ENCODE data around the gene DNPEP. TPM values are rescaled to one million over a fixed set of nuclear protein-coding genes. Genes with fewer than 3 reads are reported as not detected.

Gene DNPEP
- total RNA-seq, result 76.5 TPM
- long read RNA-seq, transcript DNPEP-201 (15 exons, 2,425 nt), result major isoform, 216 of 302 reads
- long read RNA-seq, transcript DNPEP-203 (15 exons, 1,657 nt), result minor isoform, 16 of 302 reads
- long read RNA-seq, transcript DNPEP-217 (15 exons, 2,408 nt), result minor isoform, 10 of 302 reads
- long read RNA-seq, partial matches to known transcripts, result 29 of 302 reads
- long read RNA-seq, other reads (novel, unspliced or antisense), result 31 of 302 reads

DNA sequence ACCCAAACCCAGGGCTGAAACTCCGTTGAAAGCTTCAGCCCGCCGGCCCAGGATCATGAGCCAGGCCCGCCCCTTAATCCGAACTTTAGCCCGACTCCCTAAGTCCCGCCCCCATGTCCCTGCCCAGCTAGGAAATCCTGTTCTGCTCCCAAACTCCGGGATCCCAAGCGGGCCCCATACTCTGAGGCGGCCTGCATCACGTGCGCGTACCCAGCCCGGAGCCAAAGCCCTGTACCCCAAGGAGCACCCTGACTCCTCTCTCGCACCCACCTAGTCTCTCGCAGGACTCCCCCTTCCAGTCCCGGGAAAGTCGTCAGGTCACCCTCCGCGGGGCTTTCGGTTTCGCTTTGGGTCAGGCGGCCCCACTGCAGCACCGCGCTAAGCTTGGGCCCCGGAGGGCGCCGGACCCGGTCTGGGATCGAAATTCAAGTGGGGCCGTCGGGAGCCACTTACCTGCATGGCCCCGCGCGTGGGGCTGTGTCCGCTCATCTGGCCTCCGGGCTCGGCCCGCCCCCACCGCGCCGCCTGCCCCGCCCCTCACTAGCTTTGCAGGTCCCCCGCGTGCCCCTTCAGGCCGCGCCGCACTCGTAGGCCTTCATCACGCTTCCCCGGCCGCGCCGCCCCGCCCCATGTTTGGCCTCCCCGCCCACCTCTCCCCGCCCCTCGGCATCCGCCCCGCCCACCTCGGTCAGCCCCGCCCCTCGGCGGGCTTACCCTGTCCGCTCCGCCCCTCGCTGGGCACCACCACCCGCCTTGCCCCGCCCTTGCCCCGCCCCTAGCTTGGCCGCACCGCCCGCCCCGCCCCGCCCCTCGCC is at the start of gene DNPEP:
TSS of gene DNPEP (minus strand) at position 607 of the 815 bp plus-strand sequence. CDS start at position 489, 118 bp downstream.
- intact Hi-C loops (cut with DNase I), result loop anchor here (5.0 kb wide), 1 partner anchor 225 kb away; the partner anchor contains the start of gene NHEJ1
- DNase-seq (peak; percentile 96), ATAC-seq (ENCODE audit: poor library complexity) (peak; percentile 81)

- DNase-seq, result no peak
- ATAC-seq (ENCODE audit: poor library complexity), result no peak
- intact Hi-C loops (cut with DNase I), result no loop called here
These were observed 49.4 kb upstream of the DNPEP start for GRCh38 chr2:219437141-219437540.

- DNase-seq (no peak), ATAC-seq (ENCODE audit: poor library complexity) (no peak)
- intact Hi-C loops (cut with DNase I), result no loop called here
These were observed 48.8 kb upstream of the DNPEP start for GRCh38 chr2:219436491-219436890.

DNA sequence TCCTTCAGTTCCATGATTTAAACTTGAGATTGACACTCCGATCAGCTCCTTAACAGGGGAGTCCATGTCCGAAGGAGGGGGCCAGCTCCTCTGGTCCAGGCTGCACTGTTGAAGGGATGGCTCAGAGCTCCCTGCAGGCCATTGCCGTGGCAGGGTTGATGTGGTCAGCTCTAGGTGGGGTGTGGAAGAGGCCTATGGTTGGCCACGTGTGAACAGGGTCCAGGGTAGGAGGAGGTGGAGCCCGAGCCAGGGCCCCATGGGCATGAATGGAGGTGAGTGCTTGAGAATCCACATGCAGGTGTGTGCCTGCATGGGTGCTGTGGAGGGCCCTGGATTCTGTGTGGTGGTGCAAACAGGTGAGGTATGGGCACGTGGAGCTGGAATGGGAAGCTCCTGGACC is 48.0 kb upstream of the DNPEP start:
- intact Hi-C loops (cut with DNase I), result no loop called here
- ATAC-seq (ENCODE audit: poor library complexity), result no peak
- DNase-seq, result peak; percentile 23

GRCh38 chr2:219434718-219435525 is 47.2 kb upstream of the DNPEP start, which contains the start of gene SPEG:
TSS of gene SPEG (plus strand) at chr2:219434843. CDS start at chr2:219434978, 135 bp downstream.
- DNase-seq (peak; percentile 50), ATAC-seq (ENCODE audit: poor library complexity) (peak; percentile 44)
- intact Hi-C loops (cut with DNase I), result no loop called here

DNA sequence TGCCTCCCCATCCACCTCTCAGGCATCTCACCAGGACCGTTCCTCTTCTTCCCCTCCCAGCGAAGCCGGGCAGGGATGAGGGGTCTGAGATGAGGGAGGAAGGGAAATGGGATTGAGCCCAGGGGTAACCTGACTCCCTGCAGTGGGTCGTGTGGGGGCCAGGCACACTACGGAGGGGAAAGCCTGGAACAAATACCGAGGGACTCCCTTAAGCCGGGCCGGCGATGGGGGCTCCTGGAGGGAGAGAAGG is 46.7 kb upstream of the DNPEP start:
- DNase-seq (no peak), ATAC-seq (ENCODE audit: poor library complexity) (no peak)
- intact Hi-C loops (cut with DNase I), result no loop called here

DNA sequence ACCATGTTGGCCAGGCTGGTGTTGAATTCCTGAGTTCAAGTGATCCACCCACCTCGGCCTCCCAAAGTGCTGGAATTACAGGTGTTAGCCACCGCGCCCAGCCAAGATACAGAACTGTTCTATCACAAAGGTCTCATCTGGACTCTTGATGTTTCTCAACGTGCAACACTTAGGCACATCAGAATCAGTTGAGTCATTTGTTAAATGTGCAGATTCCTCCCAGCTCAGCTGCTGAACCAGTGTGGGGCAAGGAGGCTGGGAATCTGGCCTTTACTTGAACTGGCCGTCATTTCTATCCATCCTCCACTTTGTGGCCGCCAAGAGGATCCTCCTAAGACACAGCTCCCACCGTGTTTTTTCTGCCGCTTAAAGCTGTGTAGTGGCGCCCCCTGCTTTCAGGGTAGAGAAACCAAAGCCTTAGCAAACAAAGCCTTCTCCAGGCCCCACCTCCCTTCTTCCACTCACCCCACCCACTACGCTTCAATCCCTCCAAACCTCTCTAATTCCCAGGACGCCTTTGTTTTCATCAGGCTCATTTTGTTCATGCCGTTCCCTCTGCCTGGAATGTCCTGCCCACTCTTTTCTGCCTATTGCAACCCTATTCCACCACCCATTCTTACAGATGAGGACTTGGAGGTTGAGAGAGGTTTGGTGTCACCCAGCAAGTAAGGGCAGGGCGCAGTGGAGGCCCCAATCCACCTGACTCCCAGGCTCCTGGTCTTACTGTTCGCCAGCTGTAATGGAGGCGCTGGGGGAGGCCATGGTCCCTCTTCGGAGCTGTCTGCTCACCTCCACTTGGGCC is 46.2 kb upstream of the DNPEP start:
- DNase-seq (peak; percentile 47), ATAC-seq (ENCODE audit: poor library complexity) (peak; percentile 42)
- intact Hi-C loops (cut with DNase I), result no loop called here

- intact Hi-C loops (cut with DNase I), result no loop called here
- ATAC-seq (ENCODE audit: poor library complexity) (peak; percentile 69), DNase-seq (peak; percentile 77)
These were observed 43.2 kb upstream of the DNPEP start for GRCh38 chr2:219430633-219431615.

GRCh38 chr2:219429958-219430606 is 42.4 kb upstream of the DNPEP start:
- intact Hi-C loops (cut with DNase I), result no loop called here
- DNase-seq (no peak), ATAC-seq (ENCODE audit: poor library complexity) (no peak)

GRCh38 chr2:219428469-219428868 is 40.8 kb upstream of the DNPEP start:
- intact Hi-C loops (cut with DNase I), result no loop called here
- peak; percentile 21 for DNase-seq
- ATAC-seq (ENCODE audit: poor library complexity), result peak; percentile 1

- ATAC-seq (ENCODE audit: poor library complexity) (peak; percentile 0), DNase-seq (peak; percentile 34)
- intact Hi-C loops (cut with DNase I), result no loop called here
These were observed 38.9 kb upstream of the DNPEP start for GRCh38 chr2:219426534-219427136.

DNA sequence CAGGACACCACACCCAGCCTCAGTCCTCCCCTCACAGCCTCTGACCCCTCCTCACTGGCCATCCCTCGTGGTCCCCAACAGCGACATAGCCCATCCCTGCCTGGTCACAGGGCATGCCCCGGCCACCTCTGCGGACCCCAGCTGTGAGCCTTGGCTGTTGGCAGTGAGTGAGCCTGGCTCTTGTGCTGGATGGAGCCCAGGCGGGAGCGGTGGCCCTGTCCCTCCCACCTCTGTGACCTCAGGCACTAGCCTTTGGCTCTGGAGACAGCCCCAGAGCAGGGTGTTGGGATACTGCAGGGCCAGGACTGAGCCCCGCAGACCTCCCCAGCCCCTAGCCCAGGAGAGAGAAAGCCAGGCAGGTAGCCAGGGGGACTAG is 38.3 kb upstream of the DNPEP start:
- DNase-seq (peak; percentile 27), ATAC-seq (ENCODE audit: poor library complexity) (peak; percentile 0)
- intact Hi-C loops (cut with DNase I), result no loop called here

GRCh38 chr2:219425238-219426067 is 37.7 kb upstream of the DNPEP start:
- DNase-seq (no peak), ATAC-seq (ENCODE audit: poor library complexity) (no peak)
- intact Hi-C loops (cut with DNase I), result no loop called here

- intact Hi-C loops (cut with DNase I), result no loop called here
- no peak for ATAC-seq (ENCODE audit: poor library complexity)
These were observed 36.1 kb upstream of the DNPEP start for GRCh38 chr2:219423652-219424377.

DNA sequence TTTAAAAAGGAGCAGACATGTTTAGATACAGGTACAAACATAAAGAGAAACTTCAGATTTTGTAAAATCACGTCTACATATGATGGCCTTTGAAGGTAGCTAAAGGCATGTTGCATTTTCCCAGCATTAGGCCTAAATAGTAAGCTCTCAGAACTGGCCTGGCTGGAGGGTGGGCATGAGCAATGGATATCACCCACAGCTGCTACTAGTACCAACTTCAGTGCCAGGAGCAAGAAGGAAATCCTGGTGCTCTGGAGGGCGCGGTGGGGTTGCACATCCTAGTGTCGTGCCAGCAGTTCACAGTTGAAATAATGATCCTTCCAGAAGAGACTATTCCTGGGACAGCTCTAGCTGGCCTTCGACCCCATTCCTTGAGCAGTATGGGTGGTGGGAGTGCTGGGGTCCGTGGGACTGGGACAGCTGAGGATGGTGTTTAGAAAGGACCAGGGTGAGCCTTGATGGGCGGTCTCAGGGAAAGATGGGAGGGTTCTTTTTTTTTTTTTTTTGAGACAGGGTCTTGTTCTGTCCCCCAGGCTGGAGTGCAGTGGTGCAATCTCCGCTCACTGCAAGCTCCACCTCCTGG is 35.3 kb upstream of the DNPEP start:
- intact Hi-C loops (cut with DNase I), result no loop called here
- DNase-seq (no peak), ATAC-seq (ENCODE audit: poor library complexity) (no peak)

More at GRCh38 chr2:219423652-219424377, 36.1 kb upstream of the DNPEP start:
- DNase-seq, result no peak

Data from Right ventricle myocardium superior (tissue), 1 donor.